IPS-18a (cell line): Measurements from ENCODE around the gene FBXW12.

Source experiments
- H3K27ac ChIP-seq: one replicate; pipeline ENCODE4 v1.5.1; 2013; ENCODE audit warnings: low read length
- H3K27me3 ChIP-seq: one replicate; pipeline ENCODE4 v1.6.1; 2013; ENCODE audit warnings: mild to moderate bottlenecking, low read length; ENCODE audit not compliant: control insufficient read depth, insufficient read depth
- H3K36me3 ChIP-seq: one replicate; pipeline ENCODE4 v1.6.1; 2013; ENCODE audit warnings: low read depth, low read length; ENCODE audit not compliant: control insufficient read depth
- H3K4me1 ChIP-seq: one replicate; pipeline ENCODE4 v1.6.1; 2013; ENCODE audit warnings: low read depth, low read length; ENCODE audit not compliant: control insufficient read depth
- H3K4me3 ChIP-seq: one replicate; pipeline ENCODE4 v1.5.1; 2013; ENCODE audit warnings: low read length
- H3K9ac ChIP-seq: one replicate; pipeline ENCODE4 v1.6.1; 2013; ENCODE audit warnings: mild to moderate bottlenecking, low read length, moderate library complexity
- H3K9me3 ChIP-seq: one replicate; pipeline ENCODE4 v1.6.1; 2013; ENCODE audit warnings: low read depth, low read length; ENCODE audit not compliant: control insufficient read depth

The FBXW12 gene

DNA sequence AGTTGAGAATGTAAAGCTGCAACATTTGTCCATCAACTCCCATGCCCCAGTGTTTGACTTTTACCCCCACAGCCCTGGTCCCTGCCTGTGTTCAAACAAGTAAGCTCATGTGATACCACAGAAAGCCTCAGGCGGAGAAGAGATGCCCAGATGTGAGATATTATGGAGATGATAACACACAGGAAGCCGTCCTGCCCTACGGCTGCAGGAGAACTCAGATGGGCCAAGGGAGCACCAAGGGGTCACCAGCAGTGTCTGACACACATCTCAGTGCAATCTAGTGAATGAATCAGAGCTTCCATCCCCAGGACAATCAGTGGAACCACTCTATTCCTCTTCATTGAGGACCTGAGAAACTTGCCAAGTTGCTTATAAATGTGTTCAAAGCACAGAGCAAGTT is 24.5 kb upstream of the FBXW12 start:
- Histone ChIP-seq H3K27ac (no peak overlapping the region), H3K36me3 (no peaks in the 10 kb centered on the region), H3K9ac (no peak overlapping the region), H3K27me3 (peaks cover 6% of the 10 kb centered on the region), H3K4me1 (no peaks in the 10 kb centered on the region), H3K9me3 (no peaks in the 10 kb centered on the region), H3K4me3 (no peak overlapping the region)

DNA sequence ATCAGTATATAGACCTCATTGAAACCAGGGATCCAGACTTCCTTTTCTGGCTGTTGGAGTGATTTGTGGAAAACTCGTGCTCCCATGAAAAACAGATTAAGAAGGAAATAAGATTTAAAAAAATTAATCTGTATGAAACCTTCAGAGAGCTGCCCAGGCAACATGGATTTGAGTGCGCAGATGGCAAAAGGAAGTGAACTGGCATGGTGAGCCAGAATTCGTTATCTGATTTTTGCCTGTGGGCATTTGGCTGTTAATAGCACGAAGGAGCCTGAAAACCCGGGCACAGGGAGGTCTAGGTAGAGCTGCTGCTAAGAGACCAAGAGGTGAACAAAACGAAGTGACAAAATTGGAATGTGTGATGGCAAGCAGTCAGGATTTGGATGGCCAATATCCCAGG is 19.5 kb upstream of the FBXW12 start:
- H3K4me3 ChIP-seq = no peak overlapping the region
- H3K9ac ChIP-seq = no peak overlapping the region
- H3K9me3 ChIP-seq = no peaks in the 10 kb centered on the region
- H3K4me1 ChIP-seq = no peaks in the 10 kb centered on the region
- no peaks in the 10 kb centered on the region for H3K27me3 ChIP-seq
- no peak overlapping the region for H3K27ac ChIP-seq
- no peaks in the 10 kb centered on the region for H3K36me3 ChIP-seq

DNA sequence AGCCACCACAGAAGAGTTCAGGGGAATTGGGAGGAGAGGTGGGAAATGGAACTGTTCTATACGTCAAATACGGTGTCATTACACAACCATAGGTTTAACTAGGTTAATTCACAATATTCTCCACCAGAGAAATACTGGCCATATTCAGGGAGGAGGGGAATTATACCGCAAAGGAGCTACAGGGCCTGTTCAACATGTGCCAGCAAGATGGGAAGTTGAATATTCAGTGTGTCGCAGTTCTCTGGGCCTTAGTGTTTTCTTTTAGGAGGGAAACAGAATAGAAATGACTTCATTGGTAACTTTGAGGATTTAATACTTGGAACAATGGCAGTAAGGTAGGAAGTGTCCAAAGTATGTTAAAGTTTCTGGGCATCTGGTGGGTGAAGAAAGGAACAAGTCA is 18.0 kb upstream of the FBXW12 start:
- no peaks in the 10 kb centered on the region for H3K36me3 ChIP-seq
- no peaks in the 10 kb centered on the region for H3K9me3 ChIP-seq
- no peak overlapping the region for H3K27ac ChIP-seq
- H3K27me3 ChIP-seq = no peaks in the 10 kb centered on the region
- no peak overlapping the region for H3K4me3 ChIP-seq
- H3K4me1 ChIP-seq = no peaks in the 10 kb centered on the region
- no peak overlapping the region for H3K9ac ChIP-seq

DNA sequence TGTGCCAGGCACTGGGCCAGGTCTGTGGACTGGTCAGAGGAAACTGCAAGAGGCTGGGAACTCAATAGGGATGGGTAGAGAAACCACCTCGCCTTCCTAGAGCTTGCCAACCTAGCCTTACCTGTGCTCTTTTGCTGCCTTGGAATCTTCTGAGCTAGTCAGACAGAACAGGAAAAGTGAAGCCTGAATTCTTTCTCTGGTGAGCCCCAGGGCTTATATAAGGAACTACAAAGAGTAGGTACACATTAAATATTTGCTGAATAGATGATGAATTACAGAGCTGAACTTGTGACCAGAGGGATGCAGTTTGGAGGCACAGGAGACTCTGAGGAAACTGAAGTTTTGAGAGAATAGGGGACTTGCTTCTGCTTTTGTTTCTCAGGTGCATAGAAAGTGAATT is 15.6 kb upstream of the FBXW12 start:
- Histone ChIP-seq H3K27me3 (no peaks in the 10 kb centered on the region), H3K36me3 (no peaks in the 10 kb centered on the region), H3K9me3 (no peaks in the 10 kb centered on the region), H3K4me1 (no peaks in the 10 kb centered on the region), H3K27ac (no peak overlapping the region), H3K9ac (no peak overlapping the region), H3K4me3 (no peak overlapping the region)

DNA sequence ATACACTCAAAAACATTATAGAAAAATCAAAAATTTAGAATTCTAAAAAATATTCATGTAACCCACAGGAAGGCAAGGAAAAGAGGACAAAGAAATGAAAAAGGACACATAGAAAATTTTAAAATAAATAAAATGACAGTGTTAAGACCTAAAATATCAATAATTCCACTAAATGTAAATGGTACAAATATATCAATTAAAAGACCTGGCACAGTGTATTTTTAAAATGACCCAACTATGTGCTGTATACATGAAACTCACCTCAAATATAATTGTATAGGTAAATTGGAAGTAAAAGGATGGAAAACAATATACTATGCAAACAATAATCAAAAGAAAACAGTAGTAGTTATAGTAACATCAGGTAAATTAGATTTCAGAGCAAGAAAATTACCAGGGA is 10.1 kb upstream of the FBXW12 start:
- H3K4me1 ChIP-seq = no peaks in the 10 kb centered on the region

DNA sequence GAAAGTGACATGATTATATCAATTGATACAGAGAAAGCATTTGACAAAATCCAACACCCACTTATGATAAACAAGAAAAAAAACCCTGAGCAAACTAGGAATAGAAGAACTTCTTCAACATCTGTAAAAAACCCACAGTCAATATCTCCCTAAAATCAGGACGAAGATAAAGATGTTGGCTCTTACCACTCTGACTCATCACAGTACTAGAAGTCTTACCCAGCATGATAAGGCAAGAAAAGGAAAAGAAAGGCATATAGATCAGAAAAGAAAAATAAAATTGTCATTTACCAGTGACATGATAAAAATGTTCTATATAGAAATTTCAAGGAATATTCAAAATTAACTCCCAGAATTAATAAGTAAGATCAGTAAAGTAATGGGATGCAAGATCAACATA is 7.2 kb upstream of the FBXW12 start:
- Histone ChIP-seq H3K4me1 (no peaks in the 10 kb centered on the region), H3K27me3 (no peaks in the 10 kb centered on the region), H3K36me3 (no peaks in the 10 kb centered on the region), H3K9ac (no peak overlapping the region), H3K4me3 (no peak overlapping the region), H3K27ac (no peak overlapping the region), H3K9me3 (peaks cover 2% of the 10 kb centered on the region)

More for the DNA sequence above, 10.1 kb upstream of the FBXW12 start:
- H3K27me3 ChIP-seq = no peaks in the 10 kb centered on the region
- H3K4me3 ChIP-seq = no peak overlapping the region
- peaks cover 2% of the 10 kb centered on the region for H3K9me3 ChIP-seq
- H3K9ac ChIP-seq = no peak overlapping the region
- no peak overlapping the region for H3K27ac ChIP-seq
- H3K36me3 ChIP-seq = no peaks in the 10 kb centered on the region

DNA sequence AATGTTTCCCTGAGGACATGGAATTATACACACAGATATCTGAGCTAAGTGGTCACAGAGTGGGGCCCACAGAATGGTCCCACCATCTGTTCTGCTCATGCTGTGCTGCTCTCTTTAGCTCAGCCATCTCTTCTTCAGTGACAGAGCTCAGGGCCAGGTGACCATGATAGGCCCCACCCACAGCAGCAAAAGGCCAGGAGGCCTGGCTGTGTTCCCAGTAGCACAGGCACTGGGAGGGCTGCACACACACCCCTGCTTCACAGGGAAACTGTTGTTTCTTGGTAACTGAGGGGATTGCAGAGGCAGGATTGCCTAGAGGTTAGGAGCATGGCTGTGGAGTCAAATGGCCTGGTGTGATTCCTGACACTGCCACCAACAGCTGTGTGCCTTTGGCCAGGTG is 4.8 kb upstream of the FBXW12 start:
- H3K4me3 ChIP-seq = no peak overlapping the region
- H3K36me3 ChIP-seq = no peaks in the 10 kb centered on the region
- H3K27me3 ChIP-seq = no peaks in the 10 kb centered on the region
- no peak overlapping the region for H3K9ac ChIP-seq
- peaks cover 2% of the 10 kb centered on the region for H3K9me3 ChIP-seq
- no peak overlapping the region for H3K27ac ChIP-seq
- H3K4me1 ChIP-seq = no peaks in the 10 kb centered on the region

DNA sequence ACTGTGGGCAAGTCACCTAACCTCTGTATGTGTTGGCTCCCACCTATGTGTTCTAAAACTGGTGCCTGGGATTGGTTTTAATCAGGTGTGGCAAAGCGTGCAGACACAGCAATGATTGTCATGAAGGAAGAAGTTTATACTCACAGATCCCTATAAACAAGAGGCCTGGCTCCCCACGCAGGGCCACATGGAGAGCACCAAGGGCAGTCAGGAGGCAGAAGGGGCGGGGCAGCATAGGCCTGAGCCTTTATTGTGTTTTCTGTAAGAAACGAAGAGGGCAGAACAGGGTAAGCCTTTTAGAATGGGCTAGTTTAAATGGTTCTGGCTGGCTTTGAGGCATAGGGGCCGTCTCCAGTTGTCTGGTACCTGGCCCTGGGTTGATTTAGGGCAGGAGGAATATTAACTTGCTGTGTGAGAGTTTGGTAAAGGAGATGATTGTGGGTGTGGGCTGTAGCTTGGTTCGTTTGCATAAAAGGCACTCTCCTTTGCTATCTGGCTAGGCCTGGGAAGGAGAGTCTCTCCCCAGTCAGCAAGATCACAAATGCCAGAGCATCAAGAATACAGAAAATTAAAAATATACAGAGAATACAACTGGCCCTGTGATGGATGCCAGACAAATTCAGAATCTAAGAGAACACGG is 2.2 kb upstream of the FBXW12 start:
- no peaks in the 10 kb centered on the region for H3K4me1 ChIP-seq
- no peaks in the 10 kb centered on the region for H3K9me3 ChIP-seq
- H3K9ac ChIP-seq = no peak overlapping the region
- H3K27ac ChIP-seq = no peak overlapping the region
- no peaks in the 10 kb centered on the region for H3K27me3 ChIP-seq
- H3K4me3 ChIP-seq = no peak overlapping the region
- H3K36me3 ChIP-seq = no peaks in the 10 kb centered on the region

DNA sequence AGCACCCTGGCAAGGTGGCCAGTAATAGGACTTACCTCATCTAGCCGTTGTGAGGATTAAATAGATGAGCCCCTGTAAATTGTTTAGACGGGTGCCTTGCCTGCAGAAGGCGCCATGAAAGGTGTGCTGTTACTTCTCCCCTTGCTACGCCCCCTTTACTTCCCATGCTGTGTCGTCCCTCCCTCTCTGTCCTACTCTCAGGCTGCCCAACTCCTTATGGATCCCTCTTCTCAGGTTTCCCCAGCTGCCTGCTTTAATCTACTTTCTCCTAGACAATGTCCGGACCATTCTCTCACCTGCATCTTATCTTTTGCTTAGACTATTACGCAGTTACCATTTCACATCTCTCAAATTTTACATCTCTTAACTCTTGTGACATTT is 1.7 kb upstream of the FBXW12 start:
- Histone ChIP-seq H3K9ac (no peak overlapping the region), H3K4me1 (no peaks in the 10 kb centered on the region), H3K27ac (no peak overlapping the region), H3K27me3 (no peaks in the 10 kb centered on the region), H3K4me3 (no peak overlapping the region), H3K9me3 (no peaks in the 10 kb centered on the region), H3K36me3 (no peaks in the 10 kb centered on the region)

DNA sequence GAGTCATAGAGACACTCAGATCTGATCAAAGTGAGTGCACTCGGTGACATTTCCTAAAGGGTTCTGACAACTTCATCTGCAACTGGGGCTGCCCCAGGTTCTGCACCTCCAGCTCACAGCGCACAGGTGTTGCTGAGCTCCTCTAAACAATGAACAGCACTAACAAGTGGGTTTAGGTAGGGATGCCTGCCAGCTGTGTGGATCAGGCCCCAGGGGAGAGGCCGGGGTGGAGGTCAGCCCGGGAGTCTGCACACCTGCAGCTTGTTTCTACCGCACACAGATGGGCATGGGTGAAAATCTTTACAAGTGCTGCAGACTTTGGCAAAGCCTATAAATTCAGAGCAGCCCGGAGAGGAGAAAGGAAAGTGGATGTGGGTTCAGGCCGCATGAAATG is 355 bp downstream of the FBXW12 start:
- no peaks in the 10 kb centered on the region for H3K36me3 ChIP-seq
- no peaks in the 10 kb centered on the region for H3K27me3 ChIP-seq
- H3K27ac ChIP-seq = no peak overlapping the region
- no peaks in the 10 kb centered on the region for H3K4me1 ChIP-seq
- H3K9ac ChIP-seq = no peak overlapping the region
- no peaks in the 10 kb centered on the region for H3K9me3 ChIP-seq
- H3K4me3 ChIP-seq = no peak overlapping the region

DNA sequence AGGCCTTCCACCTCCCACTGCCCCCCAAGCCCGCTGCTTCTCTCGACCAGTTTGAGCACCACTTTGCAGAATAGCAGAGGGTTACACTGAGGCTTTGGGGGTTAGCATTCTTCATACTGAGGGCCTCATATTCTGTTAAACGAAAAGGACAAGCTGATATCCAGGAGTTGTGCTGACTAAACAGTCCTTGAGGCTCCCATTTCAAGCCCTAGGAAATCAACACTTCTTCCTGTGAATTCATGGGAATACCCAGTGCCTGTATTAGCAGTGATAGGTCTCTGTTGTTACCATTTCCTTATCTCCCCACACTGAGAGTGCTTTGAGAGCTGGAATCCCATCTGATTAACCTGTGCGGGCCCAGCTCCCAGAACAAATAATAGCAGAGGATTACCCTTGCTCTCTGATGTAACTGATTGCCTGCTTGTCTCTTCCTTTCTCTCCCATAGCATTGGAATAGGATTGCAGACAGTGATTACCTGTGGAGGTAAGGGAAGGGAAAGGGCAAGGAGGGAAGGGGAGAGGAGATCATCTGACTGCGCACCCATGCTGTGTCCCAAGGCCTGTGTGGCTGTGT is 930 bp downstream of the FBXW12 start:
- H3K36me3 ChIP-seq = no peaks in the 10 kb centered on the region
- no peak overlapping the region for H3K9ac ChIP-seq
- H3K27ac ChIP-seq = no peak overlapping the region
- H3K4me1 ChIP-seq = no peaks in the 10 kb centered on the region
- H3K9me3 ChIP-seq = no peaks in the 10 kb centered on the region
- H3K4me3 ChIP-seq = no peak overlapping the region
- no peaks in the 10 kb centered on the region for H3K27me3 ChIP-seq

DNA sequence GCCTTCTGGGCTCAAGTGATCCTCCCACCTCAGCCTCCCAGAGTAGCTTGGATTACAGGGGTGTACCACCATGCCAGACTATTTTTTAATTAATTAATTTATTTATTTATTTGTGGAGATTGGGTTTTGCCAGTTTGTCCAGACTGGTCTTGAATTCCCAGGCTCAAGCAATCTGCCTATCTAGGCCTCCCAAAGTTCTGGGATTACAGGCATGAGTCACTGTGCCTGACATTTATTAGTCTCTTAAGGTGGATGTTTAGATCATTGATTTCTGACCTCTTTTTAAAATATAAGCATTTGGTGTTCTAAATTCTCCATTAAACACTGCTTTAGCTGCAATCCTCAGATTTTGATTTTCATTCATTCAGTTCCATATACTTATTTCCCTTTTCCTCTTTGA is 15.6 kb downstream of the FBXW12 start:
- no peaks in the 10 kb centered on the region for H3K4me1 ChIP-seq
- H3K27me3 ChIP-seq = no peaks in the 10 kb centered on the region
- no peak overlapping the region for H3K9ac ChIP-seq
- H3K36me3 ChIP-seq = no peaks in the 10 kb centered on the region
- no peaks in the 10 kb centered on the region for H3K9me3 ChIP-seq
- H3K27ac ChIP-seq = no peak overlapping the region
- H3K4me3 ChIP-seq = no peak overlapping the region
